Stimulated activated CD4-positive, alpha-beta T cell treated with anti-CD3 and anti-CD28 coated beads, Interleukin-1b, Interleukin-23, amount 100 ng/mL, for 4 hours (primary cell): Measurements from ENCODE around the gene L3MBTL4.
"Not testable (repeated sequence)": the region's sequence is repeated elsewhere in the genome, so short reads cannot be mapped to it uniquely, and the experiment has no call there.

Source experiments
- DNase-seq, 2 donors: peaks; one replicate each; pipeline ENCODE4 v3.0.0-alpha.2; 2020; ENCODE audit warnings: low read depth in 2 of 2

Gene L3MBTL4

DNA sequence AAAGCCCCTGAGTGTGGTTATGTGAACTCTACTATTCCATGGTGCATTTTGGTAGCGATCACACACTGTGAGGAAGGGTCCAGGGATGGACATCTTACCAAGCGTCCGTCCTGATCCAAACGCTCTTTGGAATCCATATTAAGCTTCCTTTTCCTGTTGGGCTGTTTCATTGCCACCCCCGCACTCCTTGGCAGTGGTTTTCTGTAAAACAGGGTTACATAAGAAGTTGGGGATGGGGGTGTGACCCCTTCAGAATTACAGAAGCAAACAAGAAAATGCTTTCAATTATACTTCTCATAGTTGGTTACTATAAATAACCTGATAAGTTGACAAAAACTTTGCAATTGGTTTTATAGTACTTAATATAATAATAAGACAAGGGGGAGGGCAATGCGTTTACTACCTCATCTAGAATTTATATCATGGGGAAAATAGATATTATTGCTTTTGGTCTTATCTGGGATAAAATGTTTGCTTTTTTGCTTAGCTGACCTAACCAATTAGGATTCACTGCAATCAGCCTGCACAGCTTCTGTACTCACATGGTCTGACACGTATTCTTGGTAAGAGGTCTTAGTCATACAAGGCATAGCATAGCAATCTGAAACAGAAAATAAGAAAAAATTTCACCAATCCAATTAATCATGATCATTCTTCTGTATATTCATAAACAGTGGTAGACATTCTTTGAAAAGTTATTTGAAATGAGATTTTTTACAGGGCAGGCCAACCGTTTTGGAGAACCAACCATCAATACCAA is 103.1 kb downstream of the L3MBTL4 start:
- no peak for DNase-seq

DNA sequence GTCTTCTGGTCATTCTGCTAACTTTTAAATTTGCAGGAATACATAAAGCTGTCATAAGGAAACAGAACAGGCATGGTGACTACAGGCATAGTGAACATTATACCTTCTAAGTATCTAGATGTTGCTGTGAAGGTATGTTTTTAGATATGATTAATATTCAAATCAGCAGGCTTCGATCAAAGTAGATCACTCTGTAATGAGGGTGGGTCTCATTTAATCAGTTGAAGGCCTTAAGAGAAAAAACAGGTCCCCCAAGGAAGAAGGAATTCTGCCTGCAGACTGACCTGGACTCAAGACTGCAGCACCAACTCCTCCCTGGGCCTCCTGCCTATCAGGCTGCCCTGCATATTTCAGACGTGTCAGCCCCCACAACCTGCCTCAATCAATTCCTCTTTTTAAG is 104.0 kb downstream of the L3MBTL4 start:
- DNase-seq, result no peak

- DNase-seq, result no peak
Measured at GRCh38 chr18:6297875-6298274, 116.8 kb downstream of the L3MBTL4 start.

GRCh38 chr18:6294148-6294784 is 120.4 kb downstream of the L3MBTL4 start:
- no peak for DNase-seq

DNA sequence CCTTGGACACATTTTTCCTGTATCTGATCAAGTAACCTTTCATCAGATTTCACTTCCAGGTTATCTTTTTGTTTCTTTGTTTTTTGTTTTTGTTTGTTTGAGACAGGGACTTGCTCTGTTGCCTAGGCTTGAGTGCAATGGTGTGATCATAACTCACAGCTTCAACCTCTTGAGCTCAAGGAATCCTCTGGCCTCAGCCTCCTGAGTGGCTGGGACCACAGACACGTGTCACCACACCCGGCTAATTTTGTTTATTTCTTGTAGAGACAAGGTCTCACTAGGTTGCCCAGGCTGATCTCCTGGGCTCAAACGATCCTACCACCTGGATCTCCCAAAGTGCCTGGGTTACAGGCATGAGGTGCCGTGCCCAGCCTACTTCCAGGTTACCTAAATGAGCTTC is 124.9 kb downstream of the L3MBTL4 start:
- no peak for DNase-seq

GRCh38 chr18:6286585-6286984 is 128.1 kb downstream of the L3MBTL4 start:
- DNase-seq, result no peak

DNA sequence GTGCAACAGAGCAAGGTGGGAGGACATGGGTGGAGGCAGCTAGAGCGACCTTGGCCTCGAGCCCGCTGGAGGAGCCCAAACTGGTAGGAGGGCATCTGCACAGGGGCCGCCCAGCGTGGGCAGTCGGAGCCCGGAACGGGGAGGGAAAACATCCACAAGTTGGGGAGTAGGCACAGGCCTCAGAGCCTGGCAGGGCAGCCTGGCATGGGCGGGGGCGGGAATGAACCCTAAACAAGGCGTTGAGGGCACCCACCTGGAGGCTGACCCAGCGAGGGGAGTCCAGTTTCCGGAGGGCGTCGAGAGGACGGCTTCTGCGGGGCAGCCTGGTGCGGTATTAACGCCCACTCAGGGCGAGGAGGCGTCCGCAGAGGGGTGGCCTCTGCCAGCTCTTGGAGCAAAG is 129.9 kb downstream of the L3MBTL4 start:
- DNase-seq, result no peak

DNA sequence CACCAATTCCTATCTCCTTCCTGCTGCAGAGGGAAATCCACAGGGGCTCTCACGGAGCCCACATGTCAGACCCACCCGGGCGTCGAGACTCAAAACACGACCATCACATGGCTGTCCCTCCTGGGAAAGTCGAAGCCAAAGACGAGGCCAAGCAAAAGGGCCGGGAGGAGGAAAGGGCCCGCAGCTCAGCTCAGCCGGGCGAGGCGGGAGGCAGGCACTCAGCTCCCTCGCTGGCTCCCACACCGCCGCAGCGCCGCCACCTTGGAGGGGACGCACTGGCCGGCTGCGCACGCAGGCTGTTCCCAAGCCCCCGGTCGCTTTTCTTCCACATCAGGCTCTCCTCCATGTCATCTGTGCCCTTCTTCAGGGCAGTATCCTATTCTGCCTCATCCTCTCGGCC is 130.4 kb downstream of the L3MBTL4 start:
- no peak for DNase-seq

DNA sequence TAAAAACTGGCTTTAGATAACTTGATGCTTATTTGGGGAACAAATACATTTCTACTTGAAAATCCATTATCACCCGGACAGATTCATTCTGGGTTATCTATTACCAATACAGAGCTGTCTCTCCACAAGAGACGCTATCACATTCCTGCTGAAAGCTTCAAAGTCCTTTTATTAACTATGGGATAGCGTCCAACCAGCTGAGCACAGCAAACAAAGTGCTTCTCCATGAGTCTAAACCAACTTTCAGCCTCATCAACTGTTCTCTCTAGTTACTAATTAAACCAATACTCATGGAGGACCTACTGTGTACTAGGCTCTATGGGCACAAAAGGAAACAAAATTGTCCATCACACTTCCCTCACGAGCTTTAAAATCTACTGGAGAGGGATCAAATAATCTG is 132.8 kb downstream of the L3MBTL4 start:
- DNase-seq, result no peak

DNA sequence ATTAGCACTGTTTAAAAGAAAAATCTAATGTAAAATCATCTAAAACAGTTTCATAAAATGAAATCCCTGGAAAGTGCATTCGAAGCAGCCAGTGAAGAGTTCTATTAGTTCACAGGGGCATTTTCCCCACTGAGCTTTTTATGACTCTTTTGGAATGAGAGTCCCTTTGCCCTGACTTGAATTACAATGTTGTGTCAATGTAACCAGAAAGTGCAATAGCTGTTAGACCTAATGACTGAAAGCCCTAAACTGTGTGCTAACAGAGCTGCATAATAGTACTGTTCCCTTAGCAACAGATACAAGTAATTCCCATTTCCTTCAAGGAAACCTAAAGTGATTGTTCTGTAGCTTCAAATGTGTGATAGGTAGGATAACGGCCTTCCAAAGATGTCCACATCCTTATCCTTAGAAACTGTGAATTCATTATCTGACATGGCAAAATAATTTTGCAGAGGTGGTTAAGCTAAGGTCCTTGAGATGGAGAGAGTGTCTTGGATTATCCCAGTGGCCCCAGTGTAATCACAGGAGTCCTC is 134.4 kb downstream of the L3MBTL4 start:
- no peak for DNase-seq

GRCh38 chr18:6279308-6279707 is 135.4 kb downstream of the L3MBTL4 start:
- no peak for DNase-seq

- no peak for DNase-seq
Measured at GRCh38 chr18:6273423-6273822, 141.3 kb downstream of the L3MBTL4 start.

- not testable (repeated sequence) for DNase-seq
Measured at GRCh38 chr18:6272144-6272543, 142.6 kb downstream of the L3MBTL4 start.

- DNase-seq, result no peak
Measured at GRCh38 chr18:6271585-6271984, 143.1 kb downstream of the L3MBTL4 start.

GRCh38 chr18:6270771-6271216 is 143.9 kb downstream of the L3MBTL4 start:
- DNase-seq, result no peak

GRCh38 chr18:6269660-6270332 is 144.9 kb downstream of the L3MBTL4 start:
- no peak for DNase-seq

DNA sequence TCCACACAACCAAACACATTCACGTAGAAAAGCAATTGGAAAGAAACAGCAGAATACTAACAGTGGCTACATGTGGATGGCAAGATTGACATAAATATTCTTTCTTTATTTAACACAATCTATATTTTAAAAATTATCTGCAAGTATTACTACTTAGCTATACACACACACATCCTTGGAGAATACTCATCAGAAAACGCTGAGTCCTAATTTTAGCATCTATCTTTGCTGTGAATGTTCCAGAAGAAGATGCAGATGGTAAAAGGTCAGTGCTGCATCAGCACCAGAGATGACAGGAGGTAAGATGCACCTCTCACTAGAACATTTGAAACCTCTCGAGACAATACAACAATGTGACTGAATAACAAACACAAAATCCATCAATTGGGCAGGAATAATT is 148.5 kb downstream of the L3MBTL4 start:
- no peak for DNase-seq

GRCh38 chr18:6261938-6262337 is 152.8 kb downstream of the L3MBTL4 start:
- no peak for DNase-seq

DNA sequence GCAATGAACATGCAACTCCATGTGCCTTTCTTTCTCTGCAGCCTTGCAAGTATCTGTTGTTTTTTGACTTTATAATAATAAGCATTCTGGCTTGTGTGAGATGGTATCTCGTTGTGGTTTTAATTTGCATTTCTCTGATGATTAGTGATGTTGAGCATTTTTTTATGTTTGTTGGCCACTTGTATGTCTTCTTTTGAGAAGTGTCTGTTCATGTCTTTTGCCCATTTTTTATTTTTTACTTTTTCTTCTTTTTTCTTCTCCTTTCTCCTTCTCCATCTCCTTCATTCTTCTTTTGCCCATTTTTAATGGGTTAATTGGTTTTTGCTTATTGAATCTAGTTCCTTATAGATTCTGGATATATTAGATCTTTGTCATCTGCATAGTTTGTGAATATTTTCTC is 155.4 kb downstream of the L3MBTL4 start:
- not testable (repeated sequence) for DNase-seq

DNA sequence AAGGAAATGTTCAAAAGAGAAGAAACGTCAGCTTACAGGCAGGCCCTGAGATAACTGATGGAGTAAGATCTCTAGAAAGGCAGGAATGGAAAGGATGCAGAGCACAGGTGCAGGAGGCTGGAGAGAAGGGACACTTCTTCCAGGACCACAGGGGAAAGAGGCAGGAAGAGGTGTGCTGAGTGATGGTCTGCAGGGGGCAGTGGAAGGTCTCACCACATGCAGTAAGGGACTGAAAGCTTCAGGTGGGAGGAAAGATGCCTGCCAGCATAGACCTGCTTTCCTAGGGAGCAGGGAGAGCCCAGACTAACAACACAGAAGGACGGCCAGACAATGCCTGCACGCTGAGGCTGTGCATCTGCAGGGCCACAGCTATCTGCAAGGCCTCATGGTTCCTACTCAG is 156.8 kb downstream of the L3MBTL4 start:
- no peak for DNase-seq

GRCh38 chr18:6256521-6256920 is 158.2 kb downstream of the L3MBTL4 start:
- DNase-seq, result no peak

- no peak for DNase-seq
Measured at GRCh38 chr18:6255886-6256285, 158.8 kb downstream of the L3MBTL4 start.
